Testis (tissue), 3 donors: ENCODE data around the gene LIPG. TPM values are rescaled to one million over a fixed set of nuclear protein-coding genes. Genes with fewer than 3 reads are reported as not detected.

Experiments
- DNase-seq: peaks from one replicate; pipeline ENCODE4 v3.0.0-alpha.2; 2019
- H3K27ac ChIP-seq, 2 donors: fragments of 200-600 bp; sonication (generic); one replicate each; pipeline ENCODE4 v1.5.1; 2019
- H3K27me3 ChIP-seq: fragments of 200-600 bp; sonication (generic); one replicate; pipeline ENCODE4 v1.5.1; 2019
- H3K36me3 ChIP-seq: fragments of 200-600 bp; sonication (generic); one replicate; pipeline ENCODE4 v1.5.1; 2017; ENCODE audit warnings: low read depth; ENCODE audit errors: missing control alignments
- H3K4me1 ChIP-seq: fragments of 200-600 bp; sonication (generic); one replicate; pipeline ENCODE4 v1.5.1; 2019
- H3K4me3 ChIP-seq, 2 donors: fragments of 200-600 bp; sonication (generic); one replicate each; pipeline ENCODE4 v1.5.1; 2017 to 2019
- H3K9me3 ChIP-seq: fragments of 200-600 bp; sonication (generic); one replicate; pipeline ENCODE4 v1.5.1; 2017
- CTCF ChIP-seq, 3 experiments: fragments of 450-650 bp in 2 of 3; fragments of 200-600 bp in 1 of 3; sonication (generic) in 1 of 3; IDR thresholded peaks; one replicate each; pipeline ENCODE4 v1.5.1; 2016 to 2019; ENCODE audit warnings: antibody characterized with exemption in 3 of 3, mild to moderate bottlenecking in 2 of 3, moderate library complexity in 1 of 3
- POLR2A ChIP-seq: fragments of 450-650 bp; IDR thresholded peaks from one replicate; pipeline ENCODE4 v1.6.1; 2017; ENCODE audit warnings: antibody characterized with exemption, mild to moderate bottlenecking, moderate library complexity
- WGBS, 2 donors: methylation state at CpG; one replicate each; pipeline ENCODE4 v1.1.5; 2018; 5-methylcytosine and 5-hydroxymethylcytosine counted together
- intact Hi-C: fragments of 100-400 bp; cut with DNase I; formaldehyde crosslinking; loops from one replicate; pipeline ENCODE4 v1.15.1; 2023; ENCODE audit warnings: low total_unique reads
- polyA plus RNA-seq: library from polyadenylated mRNA; stranded (reverse); fragments of 350-450 nt; fragmentation: Illumina TruSeq; extraction: RNeasy Lipid Tissue Mini Kit (QIAGEN cat#74804); gene quantifications from one replicate; pipeline ENCODE4 v1.2.3, GENCODE V29; 2014; ENCODE audit warnings: low read depth, low replicate concordance; ENCODE audit not compliant: insufficient read depth
- total RNA-seq, 2 donors: library from RNA; depleted of rRNA; stranded (reverse); fragments of >200 nt; gene quantifications; one replicate each; pipeline ENCODE4 v1.2.3, GENCODE V29; 2016

Gene LIPG
- total and polyA plus RNA-seq, 3 donors from 2014 or later = 25.4 to 48.0 (median 35.2) TPM

- Histone ChIP-seq H3K36me3 (no peaks in the 10 kb centered on the region), H3K27me3 (no peaks in the 10 kb centered on the region), H3K4me3 (no peak overlapping the region), H3K9me3 (no peaks in the 10 kb centered on the region), H3K27ac (no peak overlapping the region), H3K4me1 (no peaks in the 10 kb centered on the region)
- TF ChIP-seq CTCF (IDR thresholded peaks at IDR 0.05) = no peak
- TF ChIP-seq POLR2A = no peak
- DNase-seq = no peak
- 34 to 52% methylated on average over 4 of the region's 4 CpGs for WGBS, 2 donors
- intact Hi-C loops = no loop called here
Observed at GRCh38 chr18:49591775-49592174, 29.9 kb downstream of the LIPG start.

GRCh38 chr18:49596687-49597086 lies 34.8 kb downstream of the LIPG start:
- Histone ChIP-seq H3K4me1 (no peaks in the 10 kb centered on the region), H3K27me3 (no peaks in the 10 kb centered on the region), H3K36me3 (no peaks in the 10 kb centered on the region), H3K4me3 (no peak overlapping the region), H3K9me3 (no peaks in the 10 kb centered on the region), H3K27ac (no peak overlapping the region)
- intact Hi-C loops = no loop called here
- WGBS, 2 donors = 90% methylated on average over 3 of the region's 3 CpGs
- TF ChIP-seq CTCF (IDR thresholded peaks at IDR 0.05) (no peak), POLR2A (no peak)
- no peak for DNase-seq

- intact Hi-C loops = no loop called here
- Histone ChIP-seq H3K9me3 (no peaks in the 10 kb centered on the region), H3K27ac (no peak overlapping the region), H3K27me3 (no peaks in the 10 kb centered on the region), H3K4me3 (no peak overlapping the region), H3K4me1 (no peaks in the 10 kb centered on the region), H3K36me3 (no peaks in the 10 kb centered on the region)
- TF ChIP-seq POLR2A (no peak), CTCF (IDR thresholded peaks at IDR 0.05) (no peak)
- 82 to 86% methylated on average over 8 of the region's 8 CpGs for WGBS, 2 donors
- no peak for DNase-seq
Observed at GRCh38 chr18:49597157-49597931, 35.5 kb downstream of the LIPG start.

- intact Hi-C loops = no loop called here
- no peak overlapping the region for H3K4me3 ChIP-seq
- no peak overlapping the region for H3K27ac ChIP-seq
- no peak for TF ChIP-seq POLR2A
- TF ChIP-seq CTCF (IDR thresholded peaks at IDR 0.05) = no peak
- no peaks in the 10 kb centered on the region for H3K4me1 ChIP-seq
- no peak for DNase-seq
- H3K9me3 ChIP-seq = no peaks in the 10 kb centered on the region
- H3K27me3 ChIP-seq = no peaks in the 10 kb centered on the region
- no peaks in the 10 kb centered on the region for H3K36me3 ChIP-seq
- WGBS, 2 donors = 91 to 96% methylated on average over 4 of the region's 4 CpGs
Observed at GRCh38 chr18:49601211-49601610, 39.4 kb downstream of the LIPG start.
